GM12892 (cell line): Measurements from ENCODE around the gene POU2AF2.

Experiments
- POLR2A ChIP-seq: IDR thresholded peaks from 2 replicates; pipeline ENCODE4 v1.6.1; 2011; ENCODE audit warnings: low read depth, low read length, control low read depth
- POLR2AphosphoS5 ChIP-seq: IDR thresholded peaks from 2 replicates; pipeline ENCODE4 v1.6.1; 2011; ENCODE audit warnings: low read depth, low read length, control low read depth

DNA sequence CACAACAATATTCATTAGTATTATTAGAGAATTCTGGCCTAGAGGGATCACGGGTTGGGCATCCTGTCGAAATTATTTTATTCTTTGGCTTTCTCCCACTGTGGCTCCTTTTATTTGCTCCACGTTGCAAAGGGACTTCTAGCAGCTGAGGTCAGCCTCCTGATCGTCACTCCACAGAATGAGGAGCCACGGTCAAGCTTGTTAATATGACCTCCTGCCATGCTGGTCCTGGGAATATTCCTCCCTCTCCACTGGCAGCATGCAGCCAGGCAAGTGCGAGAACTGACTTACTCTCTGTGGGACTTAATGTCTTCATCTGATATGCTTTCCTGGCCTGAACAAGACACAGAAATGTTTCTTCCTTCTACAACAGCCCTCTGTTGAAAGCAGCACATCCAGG lies 73.8 kb downstream of the POU2AF2 start:
- TF ChIP-seq POLR2A (no peak), POLR2AphosphoS5 (no peak)
